ENCODE data around the gene UBL4B.

Gene UBL4B

GRCh38 chr1:110123224-110123623, 11.0 kb downstream of the UBL4B start:
- WGBS (ENCODE audit: extremely low coverage, insufficient coverage, low lambda C conversion rate): no CpG with 5 or more reads among the region's 3 CpGs
- Histone ChIP-seq H4K8ac (ENCODE audit: low read depth, low read length) (no peak overlapping the region), H2BK5ac (ENCODE audit: low read length) (no peak overlapping the region), H3K27me3 (ENCODE audit: insufficient read depth, low read length, poor library complexity) (peaks cover 1% of the 10 kb centered on the region), H2AK5ac (ENCODE audit: low read length) (no peak overlapping the region), H3K9ac (ENCODE audit: low read length) (no peak overlapping the region), H3K4me2 (ENCODE audit: low read length) (no peak overlapping the region), H3K79me2 (ENCODE audit: control insufficient read depth, insufficient read depth, low read length) (no peaks in the 10 kb centered on the region), H3K18ac (ENCODE audit: low read length) (no peak overlapping the region), H3K4me1 (ENCODE audit: control insufficient read depth, low read depth, low read length) (no peaks in the 10 kb centered on the region), H3K27ac (ENCODE audit: low read depth, low read length) (no peak overlapping the region), H4K5ac (ENCODE audit: low read length) (no peak overlapping the region), H3K4me3 (ENCODE audit: low read length) (no peak overlapping the region), H3K23ac (ENCODE audit: low read length) (no peak overlapping the region), H2BK120ac (ENCODE audit: low read depth, low read length) (no peak overlapping the region), H2BK15ac (replicated peaks; ENCODE audit: low read depth) (no peak overlapping the region), H3K56ac (ENCODE audit: low read length) (no peak overlapping the region), H3K36me3 (ENCODE audit: control insufficient read depth, insufficient read depth, low read length) (no peaks in the 10 kb centered on the region), H3K4ac (ENCODE audit: low read depth, low read length) (no peak overlapping the region), H3K79me1 (ENCODE audit: low read length) (no peaks in the 10 kb centered on the region)
- no peak for DNase-seq

- H2BK15ac ChIP-seq (replicated peaks; ENCODE audit: low read depth): no peak overlapping the region
- H3K4me2 ChIP-seq (ENCODE audit: low read length): no peak overlapping the region
- no peak overlapping the region for H4K5ac ChIP-seq (ENCODE audit: low read length)
- no peaks in the 10 kb centered on the region for H3K4me1 ChIP-seq (ENCODE audit: control insufficient read depth, low read depth, low read length)
- DNase-seq: no peak
- no peaks in the 10 kb centered on the region for H3K36me3 ChIP-seq (ENCODE audit: control insufficient read depth, insufficient read depth, low read length)
- H3K27ac ChIP-seq (ENCODE audit: low read depth, low read length): no peak overlapping the region
- no peak overlapping the region for H2AK5ac ChIP-seq (ENCODE audit: low read length)
- H2BK120ac ChIP-seq (ENCODE audit: low read depth, low read length): no peak overlapping the region
- no peaks in the 10 kb centered on the region for H3K79me1 ChIP-seq (ENCODE audit: low read length)
- H3K23ac ChIP-seq (ENCODE audit: low read length): no peak overlapping the region
- no peak overlapping the region for H3K56ac ChIP-seq (ENCODE audit: low read length)
- H3K27me3 ChIP-seq (ENCODE audit: insufficient read depth, low read length, poor library complexity): peaks cover 1% of the 10 kb centered on the region
- H3K18ac ChIP-seq (ENCODE audit: low read length): no peak overlapping the region
- H3K4ac ChIP-seq (ENCODE audit: low read depth, low read length): no peak overlapping the region
- no CpG with 5 or more reads among the region's 4 CpGs for WGBS (ENCODE audit: extremely low coverage, insufficient coverage, low lambda C conversion rate)
- no peak overlapping the region for H3K4me3 ChIP-seq (ENCODE audit: low read length)
- H3K79me2 ChIP-seq (ENCODE audit: control insufficient read depth, insufficient read depth, low read length): no peaks in the 10 kb centered on the region
- no peak overlapping the region for H2BK5ac ChIP-seq (ENCODE audit: low read length)
- no peak overlapping the region for H4K8ac ChIP-seq (ENCODE audit: low read depth, low read length)
- H3K9ac ChIP-seq (ENCODE audit: low read length): no peak overlapping the region
Observed at GRCh38 chr1:110125810-110126209, 13.6 kb downstream of the UBL4B start.

- Histone ChIP-seq H3K4me3 (ENCODE audit: low read length) (no peak overlapping the region), H3K27me3 (ENCODE audit: insufficient read depth, low read length, poor library complexity) (peaks cover 1% of the 10 kb centered on the region), H3K79me1 (ENCODE audit: low read length) (no peaks in the 10 kb centered on the region), H2BK15ac (replicated peaks; ENCODE audit: low read depth) (no peak overlapping the region), H2AK5ac (ENCODE audit: low read length) (no peak overlapping the region), H3K4me2 (ENCODE audit: low read length) (no peak overlapping the region), H3K27ac (ENCODE audit: low read depth, low read length) (no peak overlapping the region), H3K18ac (ENCODE audit: low read length) (no peak overlapping the region), H3K79me2 (ENCODE audit: control insufficient read depth, insufficient read depth, low read length) (no peaks in the 10 kb centered on the region), H4K8ac (ENCODE audit: low read depth, low read length) (no peak overlapping the region), H3K4ac (ENCODE audit: low read depth, low read length) (no peak overlapping the region), H3K23ac (ENCODE audit: low read length) (no peak overlapping the region), H4K5ac (ENCODE audit: low read length) (no peak overlapping the region), H3K9ac (ENCODE audit: low read length) (no peak overlapping the region), H2BK120ac (ENCODE audit: low read depth, low read length) (no peak overlapping the region), H2BK5ac (ENCODE audit: low read length) (no peak overlapping the region), H3K56ac (ENCODE audit: low read length) (peak overlapping the region; percentile 56), H3K4me1 (ENCODE audit: control insufficient read depth, low read depth, low read length) (no peaks in the 10 kb centered on the region), H3K36me3 (ENCODE audit: control insufficient read depth, insufficient read depth, low read length) (no peaks in the 10 kb centered on the region)
- DNase-seq: peak; percentile 59
- WGBS (ENCODE audit: extremely low coverage, insufficient coverage, low lambda C conversion rate): no CpG with 5 or more reads among the region's 31 CpGs
Observed at GRCh38 chr1:110130113-110130591, 17.9 kb downstream of the UBL4B start.

- Histone ChIP-seq H3K79me1 (ENCODE audit: low read length) (no peaks in the 10 kb centered on the region), H3K56ac (ENCODE audit: low read length) (no peak overlapping the region), H3K27ac (ENCODE audit: low read depth, low read length) (no peak overlapping the region), H3K4me2 (ENCODE audit: low read length) (no peak overlapping the region), H4K8ac (ENCODE audit: low read depth, low read length) (no peak overlapping the region), H3K27me3 (ENCODE audit: insufficient read depth, low read length, poor library complexity) (no peaks in the 10 kb centered on the region), H3K4me3 (ENCODE audit: low read length) (no peak overlapping the region), H3K23ac (ENCODE audit: low read length) (no peak overlapping the region), H2BK5ac (ENCODE audit: low read length) (no peak overlapping the region), H3K18ac (ENCODE audit: low read length) (no peak overlapping the region), H2BK120ac (ENCODE audit: low read depth, low read length) (no peak overlapping the region), H2BK15ac (replicated peaks; ENCODE audit: low read depth) (no peak overlapping the region), H3K4ac (ENCODE audit: low read depth, low read length) (no peak overlapping the region), H3K4me1 (ENCODE audit: control insufficient read depth, low read depth, low read length) (peaks cover 2% of the 10 kb centered on the region), H3K9ac (ENCODE audit: low read length) (no peak overlapping the region), H4K5ac (ENCODE audit: low read length) (no peak overlapping the region), H2AK5ac (ENCODE audit: low read length) (no peak overlapping the region), H3K79me2 (ENCODE audit: control insufficient read depth, insufficient read depth, low read length) (no peaks in the 10 kb centered on the region), H3K36me3 (ENCODE audit: control insufficient read depth, insufficient read depth, low read length) (no peaks in the 10 kb centered on the region)
- WGBS (ENCODE audit: extremely low coverage, insufficient coverage, low lambda C conversion rate): no CpG with 5 or more reads among the region's 7 CpGs
- DNase-seq: no peak
Observed at GRCh38 chr1:110130989-110131388, 18.7 kb downstream of the UBL4B start.

- H3K27me3 ChIP-seq (ENCODE audit: insufficient read depth, low read length, poor library complexity): no peaks in the 10 kb centered on the region
- no peak overlapping the region for H3K4me3 ChIP-seq (ENCODE audit: low read length)
- H4K5ac ChIP-seq (ENCODE audit: low read length): no peak overlapping the region
- no peak overlapping the region for H3K27ac ChIP-seq (ENCODE audit: low read depth, low read length)
- no peaks in the 10 kb centered on the region for H3K79me1 ChIP-seq (ENCODE audit: low read length)
- DNase-seq: no peak
- H4K8ac ChIP-seq (ENCODE audit: low read depth, low read length): no peak overlapping the region
- H2BK120ac ChIP-seq (ENCODE audit: low read depth, low read length): no peak overlapping the region
- no peak overlapping the region for H3K56ac ChIP-seq (ENCODE audit: low read length)
- peaks cover 2% of the 10 kb centered on the region for H3K4me1 ChIP-seq (ENCODE audit: control insufficient read depth, low read depth, low read length)
- no peak overlapping the region for H3K18ac ChIP-seq (ENCODE audit: low read length)
- H3K4ac ChIP-seq (ENCODE audit: low read depth, low read length): no peak overlapping the region
- no peaks in the 10 kb centered on the region for H3K79me2 ChIP-seq (ENCODE audit: control insufficient read depth, insufficient read depth, low read length)
- no peak overlapping the region for H3K23ac ChIP-seq (ENCODE audit: low read length)
- H3K4me2 ChIP-seq (ENCODE audit: low read length): no peak overlapping the region
- no peak overlapping the region for H2BK15ac ChIP-seq (replicated peaks; ENCODE audit: low read depth)
- H3K36me3 ChIP-seq (ENCODE audit: control insufficient read depth, insufficient read depth, low read length): no peaks in the 10 kb centered on the region
- H2AK5ac ChIP-seq (ENCODE audit: low read length): no peak overlapping the region
- no peak overlapping the region for H2BK5ac ChIP-seq (ENCODE audit: low read length)
- no peak overlapping the region for H3K9ac ChIP-seq (ENCODE audit: low read length)
Observed at GRCh38 chr1:110132682-110133081, 20.4 kb downstream of the UBL4B start.

- no peak for DNase-seq
- H3K4me3 ChIP-seq (ENCODE audit: low read length): no peak overlapping the region
- no peak overlapping the region for H3K18ac ChIP-seq (ENCODE audit: low read length)
- H3K9ac ChIP-seq (ENCODE audit: low read length): no peak overlapping the region
- no peaks in the 10 kb centered on the region for H3K79me2 ChIP-seq (ENCODE audit: control insufficient read depth, insufficient read depth, low read length)
- H3K79me1 ChIP-seq (ENCODE audit: low read length): no peaks in the 10 kb centered on the region
- H3K56ac ChIP-seq (ENCODE audit: low read length): no peak overlapping the region
- no peak overlapping the region for H3K23ac ChIP-seq (ENCODE audit: low read length)
- no peak overlapping the region for H3K4me2 ChIP-seq (ENCODE audit: low read length)
- no peak overlapping the region for H2BK120ac ChIP-seq (ENCODE audit: low read depth, low read length)
- H2BK15ac ChIP-seq (replicated peaks; ENCODE audit: low read depth): no peak overlapping the region
- no peak overlapping the region for H4K5ac ChIP-seq (ENCODE audit: low read length)
- no peaks in the 10 kb centered on the region for H3K36me3 ChIP-seq (ENCODE audit: control insufficient read depth, insufficient read depth, low read length)
- no peaks in the 10 kb centered on the region for H3K27me3 ChIP-seq (ENCODE audit: insufficient read depth, low read length, poor library complexity)
- no peak overlapping the region for H3K4ac ChIP-seq (ENCODE audit: low read depth, low read length)
- WGBS (ENCODE audit: extremely low coverage, insufficient coverage, low lambda C conversion rate): no CpG with 5 or more reads among the region's 4 CpGs
- no peak overlapping the region for H4K8ac ChIP-seq (ENCODE audit: low read depth, low read length)
- H2AK5ac ChIP-seq (ENCODE audit: low read length): no peak overlapping the region
- no peak overlapping the region for H3K27ac ChIP-seq (ENCODE audit: low read depth, low read length)
- H2BK5ac ChIP-seq (ENCODE audit: low read length): no peak overlapping the region
- H3K4me1 ChIP-seq (ENCODE audit: control insufficient read depth, low read depth, low read length): peaks cover 2% of the 10 kb centered on the region
Observed at GRCh38 chr1:110133436-110133835, 21.2 kb downstream of the UBL4B start.
